Stimulated activated CD4-positive, alpha-beta T cell treated with anti-CD3 and anti-CD28 coated beads, Interleukin-1b, Interleukin-23, amount 100 ng/mL, for 24 hours (primary cell): Measurements from ENCODE around the gene KIZ.

Experiments used
- DNase-seq, 4 experiments: peaks; one replicate each; pipeline ENCODE4 v3.0.0-alpha.2; 2020; ENCODE audit warnings: low read depth in 4 of 4, low spot score in 1 of 4

KIZ gene

GRCh38 chr20:21174516-21175239 lies 48.8 kb downstream of the KIZ start:
- DNase-seq: no peak

DNA sequence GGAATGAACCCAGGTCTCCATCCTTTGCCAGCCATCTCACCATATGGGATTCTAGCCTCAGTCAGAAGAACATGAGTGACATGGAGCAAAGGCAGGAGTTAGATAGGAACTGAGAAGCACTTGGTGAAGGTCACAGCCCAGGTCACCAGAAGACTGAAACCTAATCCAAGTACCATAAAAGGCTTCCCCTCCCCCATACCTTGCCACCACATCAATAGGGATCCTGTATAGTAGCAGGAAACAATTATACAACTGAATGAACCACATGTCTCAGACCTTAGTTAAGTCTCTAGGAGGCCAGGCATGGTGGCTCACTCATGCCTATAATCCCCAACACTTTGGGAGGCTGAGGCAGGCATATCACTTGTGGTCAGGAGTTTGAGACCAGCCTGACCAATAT lies 49.6 kb downstream of the KIZ start:
- no peak for DNase-seq

GRCh38 chr20:21177767-21178166 lies 51.9 kb downstream of the KIZ start:
- DNase-seq: no peak

DNA sequence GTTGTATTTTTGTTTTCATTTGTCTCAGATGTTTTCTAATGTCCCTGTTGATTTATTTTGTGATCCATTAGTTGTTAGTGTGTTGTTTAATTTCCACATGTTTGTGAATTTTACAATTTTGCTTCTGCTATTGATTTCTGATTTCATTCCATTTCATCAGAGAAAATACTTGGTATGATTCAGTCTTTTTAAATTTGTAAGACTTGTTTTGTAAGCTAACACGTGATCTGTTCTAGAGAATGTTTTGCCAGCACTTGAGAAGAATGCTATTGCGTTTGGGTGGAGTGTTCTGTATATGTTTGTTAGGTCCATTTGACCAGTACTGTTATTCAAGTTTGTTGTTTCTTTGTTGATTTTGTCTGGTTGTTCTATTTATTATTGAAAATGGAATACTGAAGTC lies 53.9 kb downstream of the KIZ start:
- DNase-seq: no peak

DNA sequence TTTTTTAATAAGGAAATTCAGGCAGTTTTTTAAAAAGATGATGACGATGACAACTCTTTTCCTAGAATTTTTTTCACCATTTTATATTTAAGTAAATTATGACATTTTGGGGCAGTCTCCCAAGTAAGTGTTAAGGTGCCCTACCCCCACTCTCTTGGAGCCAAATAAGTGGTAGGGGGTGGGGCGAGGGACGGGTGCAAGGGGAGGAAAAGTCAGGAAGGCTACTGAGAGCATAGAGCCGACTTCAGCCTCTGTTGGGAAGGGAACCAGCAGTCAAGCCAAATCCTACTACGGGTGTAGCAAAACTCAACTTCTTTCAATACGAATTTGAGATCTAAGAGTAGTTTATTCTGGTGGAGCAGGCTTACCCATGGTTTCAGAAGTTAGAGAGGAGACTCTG lies 54.4 kb downstream of the KIZ start:
- no peak for DNase-seq

- DNase-seq: no peak
These were observed 55.1 kb downstream of the KIZ start for GRCh38 chr20:21181028-21181427.

GRCh38 chr20:21182832-21183563 lies 57.1 kb downstream of the KIZ start:
- no peak for DNase-seq

DNA sequence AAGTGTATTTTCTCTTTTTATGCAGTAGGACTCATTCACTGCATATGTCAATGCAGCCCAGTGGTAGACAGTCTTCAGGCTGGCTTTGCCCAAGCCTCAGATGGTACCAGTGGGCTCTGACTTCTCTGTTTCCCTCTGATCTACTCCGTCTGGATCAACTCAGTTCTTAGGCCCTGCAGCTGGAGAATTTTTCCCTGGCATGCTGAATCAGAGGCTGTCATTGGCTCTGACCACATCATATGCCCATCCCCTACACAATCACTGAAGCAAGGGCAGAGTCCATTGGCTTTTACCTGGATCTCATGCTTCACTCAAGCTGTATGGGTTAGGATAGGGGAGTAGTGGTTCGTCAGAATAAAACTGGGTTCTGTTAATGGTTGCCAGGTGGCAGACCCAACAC lies 57.8 kb downstream of the KIZ start:
- no peak for DNase-seq

- DNase-seq: no peak
These were observed 58.9 kb downstream of the KIZ start for GRCh38 chr20:21184819-21185218.

- DNase-seq: no peak
These were observed 60.0 kb downstream of the KIZ start for GRCh38 chr20:21185849-21186248.

- no peak for DNase-seq
These were observed 64.1 kb downstream of the KIZ start for GRCh38 chr20:21189761-21190523.

GRCh38 chr20:21190869-21191268 lies 65.0 kb downstream of the KIZ start:
- DNase-seq: no peak

GRCh38 chr20:21191839-21192238 lies 66.0 kb downstream of the KIZ start:
- no peak for DNase-seq

DNA sequence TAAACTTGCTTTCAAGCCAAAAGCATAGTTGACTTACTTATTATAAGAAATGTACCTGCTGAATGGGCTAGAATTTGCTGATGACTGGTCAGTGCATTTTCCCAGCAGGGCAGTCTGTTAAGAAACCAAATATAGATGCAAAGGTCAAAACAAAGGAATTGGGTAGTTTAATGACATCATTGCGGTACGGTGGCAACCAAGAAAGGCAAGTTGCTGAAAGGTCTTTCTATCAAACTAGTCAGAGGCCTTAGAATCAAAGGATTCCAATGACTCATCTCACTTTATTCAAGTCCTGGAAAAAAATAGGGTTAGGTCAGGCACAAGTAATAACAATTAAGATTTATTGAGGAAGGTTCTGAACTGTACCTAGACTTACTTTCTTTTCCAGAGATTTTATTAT lies 76.4 kb downstream of the KIZ start:
- DNase-seq: no peak

- no peak for DNase-seq
These were observed 77.3 kb downstream of the KIZ start for GRCh38 chr20:21203088-21203656.

- DNase-seq: no peak
These were observed 80.7 kb downstream of the KIZ start for GRCh38 chr20:21206584-21206983.

- DNase-seq: no peak
These were observed 83.1 kb downstream of the KIZ start for GRCh38 chr20:21208999-21209398.

DNA sequence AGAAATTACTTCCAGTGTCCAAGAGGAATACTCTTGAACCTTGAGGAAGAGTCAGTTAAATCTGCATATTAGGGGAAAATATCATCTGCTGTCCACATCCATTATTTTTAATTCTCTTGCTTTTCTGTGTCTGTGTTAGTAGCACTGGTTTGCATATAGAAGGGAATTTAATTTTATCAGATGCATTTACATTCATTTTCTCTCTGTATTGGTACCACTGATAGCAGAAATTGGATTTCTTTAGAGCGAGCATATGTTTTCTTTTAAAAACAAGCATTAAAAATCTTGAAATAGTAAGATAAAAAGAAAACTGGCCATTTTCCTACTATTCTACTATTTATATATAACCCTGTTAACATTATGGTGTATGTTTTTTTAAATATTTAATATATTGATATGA lies 83.8 kb downstream of the KIZ start:
- DNase-seq: no peak

- DNase-seq: no peak
These were observed 87.8 kb downstream of the KIZ start for GRCh38 chr20:21213691-21214090.

GRCh38 chr20:21214431-21214830 lies 88.5 kb downstream of the KIZ start:
- no peak for DNase-seq

GRCh38 chr20:21219686-21220085 lies 93.8 kb downstream of the KIZ start:
- DNase-seq: no peak

DNA sequence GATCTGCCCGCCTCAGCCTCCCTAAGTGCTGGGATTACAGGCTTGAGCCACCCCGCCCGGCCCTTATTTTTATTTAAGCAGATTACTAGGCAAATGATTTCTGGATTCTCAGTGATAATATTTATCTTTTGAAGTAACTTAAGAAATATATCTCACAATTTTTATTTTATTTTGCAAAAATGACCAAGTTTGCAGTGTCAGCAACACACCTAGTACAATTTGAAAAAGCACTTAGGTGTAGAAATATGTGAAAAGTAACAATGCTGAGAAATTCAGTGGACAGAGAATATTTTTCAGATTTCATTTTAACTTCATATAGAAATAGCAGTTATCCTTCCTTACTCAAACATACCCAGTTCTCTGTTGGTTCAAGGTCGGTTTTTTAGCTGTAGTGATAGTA lies 98.3 kb downstream of the KIZ start:
- DNase-seq: no peak
